Measurements from ENCODE around the gene IL36RN.

The IL36RN gene

GRCh38 chr2:113058998-113059960 is at the start of gene IL36RN:
TSS of gene IL36RN (plus strand) at chr2:113059198. CDS start at chr2:113059439, 241 bp downstream.
- DNase-seq = no peak

GRCh38 chr2:113009622-113010021 is 49.4 kb upstream of the IL36RN start:
- no peak for DNase-seq

GRCh38 chr2:113010088-113010487 is 48.9 kb upstream of the IL36RN start:
- DNase-seq = no peak

GRCh38 chr2:113011108-113011507 is 47.9 kb upstream of the IL36RN start:
- no peak for DNase-seq

- DNase-seq = no peak
Observed at GRCh38 chr2:113012436-113013335, 46.3 kb upstream of the IL36RN start.

- no peak for DNase-seq
Observed at GRCh38 chr2:113013336-113013661, 45.7 kb upstream of the IL36RN start.

GRCh38 chr2:113014067-113014466 is 44.9 kb upstream of the IL36RN start:
- no peak for DNase-seq

GRCh38 chr2:113015042-113015441 is 44.0 kb upstream of the IL36RN start:
- DNase-seq = no peak

GRCh38 chr2:113015655-113016054 is 43.3 kb upstream of the IL36RN start:
- no peak for DNase-seq

GRCh38 chr2:113018509-113018908 is 40.5 kb upstream of the IL36RN start:
- DNase-seq = no peak

GRCh38 chr2:113021312-113021711 is 37.7 kb upstream of the IL36RN start:
- DNase-seq = no peak

GRCh38 chr2:113024764-113025163 is 34.2 kb upstream of the IL36RN start:
- DNase-seq = no peak

GRCh38 chr2:113025737-113026136 is 33.3 kb upstream of the IL36RN start:
- DNase-seq = no peak

GRCh38 chr2:113027691-113028090 is 31.3 kb upstream of the IL36RN start:
- no peak for DNase-seq

- no peak for DNase-seq
Observed at GRCh38 chr2:113028112-113028511, 30.9 kb upstream of the IL36RN start.

GRCh38 chr2:113032737-113033136 is 26.3 kb upstream of the IL36RN start:
- DNase-seq = no peak

GRCh38 chr2:113034016-113034415 is 25.0 kb upstream of the IL36RN start:
- DNase-seq = no peak

GRCh38 chr2:113036763-113037162 is 22.2 kb upstream of the IL36RN start:
- no peak for DNase-seq

- no peak for DNase-seq
Observed at GRCh38 chr2:113038291-113038690, 20.7 kb upstream of the IL36RN start.

GRCh38 chr2:113039158-113039557 is 19.8 kb upstream of the IL36RN start:
- DNase-seq = no peak

- DNase-seq = no peak
Observed at GRCh38 chr2:113039719-113040118, 19.3 kb upstream of the IL36RN start.

- no peak for DNase-seq
Observed at GRCh38 chr2:113041871-113042270, 17.1 kb upstream of the IL36RN start.

GRCh38 chr2:113046465-113046864 is 12.5 kb upstream of the IL36RN start:
- no peak for DNase-seq

All from GDM1 (cell line).